Stomach (tissue), 9 donors: ENCODE measurements around the gene NCF2. TPM values are rescaled to one million over a fixed set of nuclear protein-coding genes. Genes with fewer than 3 reads are reported as not detected.

ENCODE experiments used
- DNase-seq, 2 donors: peaks; one replicate each; pipeline versions ENCODE4 v3.0.0 to v3.0.0-alpha.2; 2013 to 2019
- H3K27ac ChIP-seq, 5 donors: fragments of 200-600 bp in 4 of 5; sonication (generic) in 4 of 5; one replicate each; pipeline ENCODE4 v1.5.1; 2013 to 2019; ENCODE audit warnings: mild to moderate bottlenecking in 1 of 5, moderate library complexity in 1 of 5
- H3K27me3 ChIP-seq, 3 donors: fragments of 200-600 bp; sonication (generic); one replicate each; pipeline ENCODE4 v1.5.1; 2017 to 2019; ENCODE audit warnings: mixed run types in 1 of 3
- H3K36me3 ChIP-seq, 4 donors: fragments of 200-600 bp; sonication (generic); 1 replicate in 3 of 4; 2 replicates in 1 of 4; pipeline ENCODE4 v1.5.1; 2016 to 2019
- H3K4me1 ChIP-seq, 4 donors: fragments of 200-600 bp; sonication (generic); one replicate each; pipeline ENCODE4 v1.5.1; 2016 to 2019
- H3K4me3 ChIP-seq, 4 donors: fragments of 200-600 bp; sonication (generic) in 3 of 4; one replicate each; pipeline ENCODE4 v1.5.1; 2016 to 2019; ENCODE audit warnings: mild to moderate bottlenecking in 1 of 4
- H3K9me3 ChIP-seq, 4 donors: fragments of 200-600 bp; sonication (generic); one replicate each; pipeline ENCODE4 v1.5.1; 2016 to 2019
- EP300 ChIP-seq: sonication (generic); formaldehyde crosslinking; IDR thresholded peaks from one replicate; pipeline ENCODE4 v1.6.1; 2017; ENCODE audit warnings: antibody characterized with exemption
- POLR2A ChIP-seq, 4 donors: fragments of 450-650 bp; IDR thresholded peaks; one replicate each; pipeline ENCODE4 v1.6.1; 2016; ENCODE audit warnings: antibody characterized with exemption in 4 of 4, control low read depth in 2 of 4, mild to moderate bottlenecking in 1 of 4, moderate library complexity in 1 of 4
- POLR2AphosphoS5 ChIP-seq, 3 donors: sonication (generic); formaldehyde crosslinking; IDR thresholded peaks; one replicate each; pipeline ENCODE4 v1.6.1; 2016; ENCODE audit warnings: antibody characterized with exemption in 3 of 3
- WGBS, 5 donors: extraction: QIAGEN DNeasy Blood & Tissue Kit in 3 of 5; methylation state at CpG; one replicate each; pipeline versions ENCODE4 v1.1.5 to v1.1.7; 2013 to 2018; 5-methylcytosine and 5-hydroxymethylcytosine counted together
- intact Hi-C: fragments of 100-400 bp; cut with DNase I; formaldehyde crosslinking; loops from one replicate; pipeline ENCODE4 v1.15.1; 2023; ENCODE audit warnings: low total_unique reads
- polyA plus RNA-seq, 3 donors: library from polyadenylated mRNA; stranded (reverse); fragments of 200-250 nt; gene quantifications; one replicate each; pipeline ENCODE4 v1.2.3, GENCODE V29; 2013
- total RNA-seq, 5 donors: library from RNA; depleted of rRNA; stranded (reverse); fragments of >200 nt; gene quantifications; one replicate each; pipeline versions ENCODE4 v1.1.0 to v1.2.3, GENCODE V29; 2014 to 2016
- TF ChIP-seq, protein P1 (sequence below), 7 experiments: fragments of 450-650 bp in 4 of 7; fragments of 200-600 bp in 3 of 7; sonication (generic) in 3 of 7; IDR thresholded peaks; one replicate each; pipeline ENCODE4 v1.5.1; 2016 to 2019; ENCODE audit warnings: antibody characterized with exemption in 7 of 7, control low read depth in 2 of 7, mild to moderate bottlenecking in 1 of 7
- donor health status: healthy with polysubstance abuse.
- donor health status: Bipolar disorder and iron deficiency.
- donor health status: healthy.

Gene NCF2
- total and polyA plus RNA-seq, 8 donors, result 0.29 to 30.4 (median 6.2) TPM

DNA sequence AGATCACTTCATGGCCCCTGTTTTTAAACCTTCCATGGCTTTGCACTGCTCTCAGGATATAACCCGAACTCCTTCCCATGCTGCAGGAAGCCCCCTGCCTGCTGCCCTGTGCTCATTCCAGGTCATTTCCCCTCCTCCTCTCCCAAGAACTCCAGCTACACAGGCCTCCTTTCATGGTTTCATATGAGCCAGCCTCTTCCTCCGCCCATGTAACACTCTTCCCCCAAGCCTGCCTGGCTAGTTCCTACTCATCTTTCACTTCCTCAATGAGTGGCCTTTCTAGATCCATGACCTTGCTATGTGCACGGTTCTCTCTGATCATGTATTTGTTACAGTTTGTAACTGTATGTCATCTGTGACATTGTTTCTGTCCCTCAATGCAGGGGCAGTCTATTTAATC, 3.1 kb upstream of the NCF2 start:
- no peak overlapping the region for H3K4me3 ChIP-seq
- no peak for DNase-seq
- H3K9me3 ChIP-seq, result no peaks in the 10 kb centered on the region
- H3K4me1 ChIP-seq, result peaks cover 0 to 17% (median 7%) of the 10 kb centered on the region in 4 donors
- intact Hi-C loops, result no loop called here
- TF ChIP-seq, protein P1, sequence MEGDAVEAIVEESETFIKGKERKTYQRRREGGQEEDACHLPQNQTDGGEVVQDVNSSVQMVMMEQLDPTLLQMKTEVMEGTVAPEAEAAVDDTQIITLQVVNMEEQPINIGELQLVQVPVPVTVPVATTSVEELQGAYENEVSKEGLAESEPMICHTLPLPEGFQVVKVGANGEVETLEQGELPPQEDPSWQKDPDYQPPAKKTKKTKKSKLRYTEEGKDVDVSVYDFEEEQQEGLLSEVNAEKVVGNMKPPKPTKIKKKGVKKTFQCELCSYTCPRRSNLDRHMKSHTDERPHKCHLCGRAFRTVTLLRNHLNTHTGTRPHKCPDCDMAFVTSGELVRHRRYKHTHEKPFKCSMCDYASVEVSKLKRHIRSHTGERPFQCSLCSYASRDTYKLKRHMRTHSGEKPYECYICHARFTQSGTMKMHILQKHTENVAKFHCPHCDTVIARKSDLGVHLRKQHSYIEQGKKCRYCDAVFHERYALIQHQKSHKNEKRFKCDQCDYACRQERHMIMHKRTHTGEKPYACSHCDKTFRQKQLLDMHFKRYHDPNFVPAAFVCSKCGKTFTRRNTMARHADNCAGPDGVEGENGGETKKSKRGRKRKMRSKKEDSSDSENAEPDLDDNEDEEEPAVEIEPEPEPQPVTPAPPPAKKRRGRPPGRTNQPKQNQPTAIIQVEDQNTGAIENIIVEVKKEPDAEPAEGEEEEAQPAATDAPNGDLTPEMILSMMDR (IDR thresholded peaks at IDR 0.05), result no peak
- TF ChIP-seq EP300 (no peak), POLR2A (IDR thresholded peaks at IDR 0.05) (no peak), POLR2AphosphoS5 (IDR thresholded peaks at IDR 0.05) (no peak)
- no peaks in the 10 kb centered on the region for H3K36me3 ChIP-seq
- H3K27me3 ChIP-seq, result no peaks in the 10 kb centered on the region
- H3K27ac ChIP-seq, result peak overlapping the region in 2 of 5 donors; percentile 46 to 56
- WGBS, 5 donors, result 64 to 74% (median 71%) methylated on average over 3 of the region's 3 CpGs

DNA sequence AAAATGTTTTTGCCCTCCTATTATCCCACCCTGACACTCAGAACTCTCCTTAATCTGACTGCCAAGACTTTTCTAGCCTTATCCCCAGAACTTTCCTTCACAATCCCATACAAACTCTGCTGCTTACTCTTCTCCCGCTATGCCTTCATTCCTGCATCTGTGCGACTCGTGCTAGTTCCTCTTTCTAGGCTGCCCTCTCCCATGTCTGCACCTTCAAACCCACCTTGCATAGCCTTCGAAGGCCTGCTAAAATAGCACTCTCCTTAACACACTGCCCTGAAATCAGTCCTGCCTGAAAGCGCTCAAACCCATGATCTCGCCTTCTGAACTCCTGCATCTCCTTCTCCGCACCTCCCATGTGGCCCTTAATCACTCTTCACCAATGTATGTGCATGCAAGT, 2.5 kb upstream of the NCF2 start:
- 87 to 97% (median 92%) methylated on average over 7 of the region's 7 CpGs for WGBS, 5 donors
- peak overlapping the region in 2 of 5 donors; percentile 46 to 56 for H3K27ac ChIP-seq
- DNase-seq, result no peak
- no peak overlapping the region for H3K4me3 ChIP-seq
- H3K9me3 ChIP-seq, result no peaks in the 10 kb centered on the region
- no peak for TF ChIP-seq EP300
- TF ChIP-seq, protein P1 (IDR thresholded peaks at IDR 0.05), result no peak
- no peak for TF ChIP-seq POLR2AphosphoS5 (IDR thresholded peaks at IDR 0.05)
- no peak for TF ChIP-seq POLR2A (IDR thresholded peaks at IDR 0.05)
- no peaks in the 10 kb centered on the region for H3K27me3 ChIP-seq
- intact Hi-C loops, result no loop called here
- H3K36me3 ChIP-seq, result no peaks in the 10 kb centered on the region
- H3K4me1 ChIP-seq, result peaks cover 0 to 11% (median 4%) of the 10 kb centered on the region in 4 donors

DNA sequence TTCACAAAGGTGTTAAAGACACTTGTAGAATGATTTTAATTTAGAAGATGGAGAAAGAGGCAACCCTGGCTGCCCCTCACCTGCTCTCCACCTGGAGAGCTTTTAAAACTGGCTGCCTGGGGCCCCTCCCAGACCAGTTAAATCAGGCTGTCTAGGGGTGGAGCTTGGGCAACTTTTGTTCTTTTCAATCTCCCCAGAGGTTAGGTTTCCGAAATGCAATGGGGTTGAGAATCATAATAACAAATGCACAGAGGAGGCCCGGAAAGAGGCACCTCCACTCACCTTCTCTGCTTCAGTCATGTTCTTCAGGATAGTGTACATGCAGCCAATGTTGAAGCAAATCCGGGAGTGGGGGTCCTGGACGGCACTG, 400 bp downstream of the NCF2 start:
- peak overlapping the region in 2 of 4 donors; percentile 29 to 34 for H3K4me3 ChIP-seq
- H3K9me3 ChIP-seq, result no peaks in the 10 kb centered on the region
- WGBS, 5 donors, result 77 to 91% (median 89%) methylated on average over 4 of the region's 4 CpGs
- H3K27ac ChIP-seq, result peak overlapping the region in 3 of 5 donors; percentile 55 to 81 (median 80)
- H3K27me3 ChIP-seq, result no peaks in the 10 kb centered on the region
- intact Hi-C loops, result no loop called here
- no peak for TF ChIP-seq POLR2A (IDR thresholded peaks at IDR 0.05)
- TF ChIP-seq, protein P1 (IDR thresholded peaks at IDR 0.05), result no peak
- TF ChIP-seq POLR2AphosphoS5 (IDR thresholded peaks at IDR 0.05), result no peak
- no peak for TF ChIP-seq EP300
- no peaks in the 10 kb centered on the region for H3K36me3 ChIP-seq
- peaks cover 0 to 12% (median 0%) of the 10 kb centered on the region in 4 donors for H3K4me1 ChIP-seq
- DNase-seq, result no peak

DNA sequence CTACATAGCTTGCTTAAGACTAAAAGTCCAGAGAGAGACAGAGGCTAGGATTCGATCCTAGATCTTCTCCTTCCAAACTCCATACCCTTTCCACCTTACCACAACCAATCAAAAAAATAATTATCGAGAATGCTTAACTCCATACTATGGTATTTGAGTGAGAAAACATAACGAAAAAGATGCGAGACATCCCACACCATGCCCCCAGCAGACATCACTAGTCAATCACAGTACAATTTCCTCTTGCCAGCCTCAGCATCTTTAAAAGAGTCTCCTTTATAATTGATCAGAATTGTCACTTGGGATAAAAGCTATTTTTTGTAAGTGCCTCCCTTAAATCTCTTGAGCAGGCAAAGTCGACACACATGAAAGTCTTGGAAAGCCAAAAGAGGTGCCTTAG, 875 bp downstream of the NCF2 start:
- 84 to 88% (median 87%) methylated on average over 5 of the region's 5 CpGs for WGBS, 5 donors

More for the DNA sequence above, 875 bp downstream of the NCF2 start:
- H3K27ac ChIP-seq, result peak overlapping the region in 3 of 5 donors; percentile 55 to 81 (median 80)
- no peaks in the 10 kb centered on the region for H3K27me3 ChIP-seq
- intact Hi-C loops, result no loop called here
- H3K4me3 ChIP-seq, result peak overlapping the region in 2 of 4 donors; percentile 29 to 34
- no peaks in the 10 kb centered on the region for H3K9me3 ChIP-seq
- peaks cover 0 to 17% (median 0%) of the 10 kb centered on the region in 4 donors for H3K4me1 ChIP-seq
- no peak for DNase-seq
- H3K36me3 ChIP-seq, result no peaks in the 10 kb centered on the region
- no peak for TF ChIP-seq POLR2A (IDR thresholded peaks at IDR 0.05)
- TF ChIP-seq, protein P1 (IDR thresholded peaks at IDR 0.05), result no peak
- no peak for TF ChIP-seq POLR2AphosphoS5 (IDR thresholded peaks at IDR 0.05)
- TF ChIP-seq EP300, result no peak
